RPMI7951 (cell line): ENCODE results near the gene AADACL4. TPM values are rescaled to one million over a fixed set of nuclear protein-coding genes. Genes with fewer than 3 reads are reported as not detected.
"Not testable (repeated sequence)": the region's sequence is repeated elsewhere in the genome, so short reads cannot be mapped to it uniquely, and the experiment has no call there.

ENCODE experiments used
- DNase-seq: peaks from one replicate; pipeline ENCODE4 v3.0.0-alpha.2; 2012; ENCODE audit warnings: low read depth
- total RNA-seq: library from RNA; depleted of rRNA; stranded (reverse); fragments of >200 nt; shearing (Covaris generic); gene quantifications from 2 replicates; pipeline ENCODE4 v1.2.3, GENCODE V29; 2014; rRNA removed

AADACL4 gene
- total RNA-seq, 1 experiment from 2014 or later = not detected

DNA sequence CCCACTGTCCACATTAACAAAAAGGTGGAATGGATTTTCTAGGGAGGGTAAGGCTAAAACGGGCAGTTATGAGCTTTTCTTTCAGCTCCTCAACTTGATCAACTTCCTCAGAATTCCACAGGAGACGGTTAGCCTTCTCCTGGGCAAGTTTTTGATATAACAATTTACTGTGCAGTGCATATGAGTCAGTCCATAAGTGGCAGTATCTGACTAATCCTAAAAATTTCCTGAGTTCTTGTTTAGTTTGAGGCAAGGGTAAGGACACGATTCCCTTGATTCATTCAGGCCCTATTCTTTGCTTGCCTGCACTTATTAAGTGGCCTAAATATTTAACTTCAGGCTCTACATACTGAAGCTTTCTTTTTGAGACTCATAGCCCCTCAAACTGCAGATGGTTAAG is 65.8 kb downstream of the AADACL4 start:
- peak; percentile 19 for DNase-seq

DNA sequence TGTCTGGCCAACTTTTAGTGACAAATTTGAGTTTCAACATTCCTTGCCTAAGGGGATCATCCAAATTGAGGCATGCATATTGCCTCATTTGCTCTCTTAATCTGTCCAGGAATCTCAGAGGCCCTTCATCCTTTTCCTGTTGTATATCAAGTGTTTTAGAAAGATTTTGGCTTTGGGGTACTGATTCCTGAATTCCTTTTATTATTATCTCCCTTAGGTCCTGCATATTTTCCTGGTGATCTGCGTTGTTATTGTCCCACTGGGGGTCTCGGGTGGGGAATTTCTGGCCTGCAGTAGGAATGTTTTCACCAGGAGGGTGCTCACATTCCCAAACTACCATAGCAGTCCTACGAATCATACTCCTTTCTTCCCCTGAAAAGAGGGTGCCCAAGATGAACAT is 67.7 kb downstream of the AADACL4 start:
- peak; percentile 26 for DNase-seq

- DNase-seq = no peak
These were observed 68.2 kb downstream of the AADACL4 start for GRCh38 chr1:12712076-12712475.

- DNase-seq = no peak
These were observed 69.0 kb downstream of the AADACL4 start for GRCh38 chr1:12712929-12713328.

- DNase-seq = not testable (repeated sequence)
These were observed 69.8 kb downstream of the AADACL4 start for GRCh38 chr1:12713651-12714050.

GRCh38 chr1:12714710-12715475 is 71.0 kb downstream of the AADACL4 start:
- DNase-seq = no peak

GRCh38 chr1:12715896-12716437 is 72.1 kb downstream of the AADACL4 start, which contains the start of gene AADACL3:
TSS of gene AADACL3 (plus strand) at chr1:12716110. CDS start at chr1:12716177, 67 bp downstream.
- DNase-seq = no peak

Other genes starting within 250 kb of the AADACL4 start
- gene DHRS3, start 25.9 kb upstream of the AADACL4 start, total RNA-seq = 22.5 and 28.8 TPM in 2 replicates
- gene AADACL3, start 72.0 kb downstream of the AADACL4 start, total RNA-seq = not detected in 2 replicates
- not detected in 2 replicates for gene CFAP107, start 102.1 kb downstream of the AADACL4 start, total RNA-seq
- not detected in 2 replicates for gene PRAMEF12, start 129.7 kb downstream of the AADACL4 start, total RNA-seq
- not detected in 2 replicates for gene PRAMEF1, start 147.3 kb downstream of the AADACL4 start, total RNA-seq
- gene PRAMEF11, start 187.3 kb downstream of the AADACL4 start, total RNA-seq = not detected in 2 replicates
- 0.12 TPM in 1 of 2 replicates, not detected in the other for gene HNRNPCL1, start 204.6 kb downstream of the AADACL4 start, total RNA-seq
- gene PRAMEF2, start 213.0 kb downstream of the AADACL4 start, total RNA-seq = not detected in 2 replicates
- not detected in 2 replicates for gene PRAMEF4, start 242.1 kb downstream of the AADACL4 start, total RNA-seq